SU-DHL-6 (cell line): ENCODE results near the gene CUEDC1.

Experiments used
- H2AFZ ChIP-seq: fragments of 200-600 bp; sonication (generic); 2 replicates; pipeline ENCODE4 v1.6.1; 2014; ENCODE audit warnings: low read depth, mild to moderate bottlenecking, moderate library complexity, mixed read lengths, antibody characterized with exemption, low read length; ENCODE audit not compliant: severe bottlenecking
- H3F3A ChIP-seq: fragments of 200-600 bp; shearing (Covaris generic); 2 replicates; pipeline ENCODE4 v1.6.0; 2016; ENCODE audit warnings: antibody characterized with exemption, mild to moderate bottlenecking; ENCODE audit not compliant: insufficient read depth
- H3K27ac ChIP-seq: fragments of 200-600 bp; sonication (generic); 2 replicates; pipeline ENCODE4 v1.5.1; 2016; ENCODE audit warnings: low read depth, mild to moderate bottlenecking, low read length, moderate library complexity, mixed read lengths
- H3K27me3 ChIP-seq: fragments of 200-600 bp; sonication (generic), shearing (Covaris generic); 2 replicates; pipeline ENCODE4 v1.6.0; 2014; ENCODE audit warnings: mild to moderate bottlenecking, low read length
- H3K36me3 ChIP-seq: fragments of 200-600 bp; sonication (generic); 2 replicates; pipeline ENCODE4 v1.6.1; 2014; ENCODE audit warnings: mild to moderate bottlenecking, low read length, mixed read lengths
- H3K4me2 ChIP-seq: fragments of 300-600, 200-600 bp; shearing (Covaris generic), sonication (generic); 2 replicates; pipeline ENCODE4 v1.6.0; 2014; ENCODE audit warnings: low read length, low read depth, mild to moderate bottlenecking; ENCODE audit not compliant: poor library complexity, severe bottlenecking
- H3K4me3 ChIP-seq: fragments of 200-600 bp; sonication (generic); 2 replicates; pipeline ENCODE4 v1.5.1; 2014; ENCODE audit warnings: antibody characterized with exemption, low read length, mild to moderate bottlenecking, mixed read lengths; ENCODE audit not compliant: insufficient read depth, poor library complexity, severe bottlenecking
- H3K79me2 ChIP-seq: fragments of 200-600 bp; sonication (generic); 2 replicates; pipeline ENCODE4 v1.6.1; 2014; ENCODE audit warnings: mild to moderate bottlenecking, low read length, moderate library complexity; ENCODE audit not compliant: insufficient read depth
- H3K9ac ChIP-seq: fragments of 200-600 bp; sonication (generic); 2 replicates; pipeline ENCODE4 v1.7.0; 2014; ENCODE audit warnings: mild to moderate bottlenecking, low read length
- H3K9me2 ChIP-seq: fragments of 200-600 bp; sonication (generic); replicated peaks from 2 replicates; pipeline ENCODE4 v1.6.1; 2014; ENCODE audit warnings: low read length; ENCODE audit not compliant: insufficient read depth
- H3K9me3 ChIP-seq: fragments of 200-600 bp; sonication (generic); 2 replicates; pipeline ENCODE4 v1.6.1; 2014; ENCODE audit warnings: low read length, mixed read lengths; ENCODE audit not compliant: insufficient read depth
- H4K20me1 ChIP-seq: fragments of 200-600 bp; sonication (generic); 2 replicates; pipeline ENCODE4 v1.6.1; 2014; ENCODE audit warnings: low read depth, mild to moderate bottlenecking, antibody characterized with exemption, low read length, moderate library complexity, mixed read lengths
- CTCF ChIP-seq: fragments of 200-600 bp; sonication (generic); IDR thresholded peaks from one replicate; pipeline ENCODE4 v1.5.1; 2017; ENCODE audit warnings: antibody characterized with exemption, mild to moderate bottlenecking, low read length, moderate library complexity; ENCODE audit not compliant: insufficient read depth, poor library complexity, severe bottlenecking
- EZH2phosphoT487 ChIP-seq: fragments of 200-600 bp; sonication (generic), shearing (Covaris generic); conservative IDR thresholded peaks from 2 replicates; pipeline ENCODE4 v1.6.1; 2018; ENCODE audit warnings: mild to moderate bottlenecking, antibody characterized with exemption, low read length, moderate library complexity, mixed read lengths

Gene CUEDC1

GRCh38 chr17:57869617-57870282 is 85.5 kb downstream of the CUEDC1 start:
- H3K4me3 ChIP-seq: no peak overlapping the region
- H3K9me3 ChIP-seq: no peaks in the 10 kb centered on the region
- H3K4me2 ChIP-seq: no peak overlapping the region
- H2AFZ ChIP-seq: no peak overlapping the region
- H4K20me1 ChIP-seq: no peaks in the 10 kb centered on the region
- H3K36me3 ChIP-seq: no peaks in the 10 kb centered on the region
- H3F3A ChIP-seq: no peaks in the 10 kb centered on the region
- no peaks in the 10 kb centered on the region for H3K27me3 ChIP-seq
- no peak overlapping the region for H3K27ac ChIP-seq
- H3K9me2 ChIP-seq: no peaks in the 10 kb centered on the region
- TF ChIP-seq CTCF (no peak), EZH2phosphoT487 (no peak)
- no peaks in the 10 kb centered on the region for H3K79me2 ChIP-seq
- H3K9ac ChIP-seq: no peak overlapping the region

- Histone ChIP-seq H2AFZ (no peak overlapping the region), H3K79me2 (no peaks in the 10 kb centered on the region), H3K4me3 (no peak overlapping the region), H3K27me3 (no peaks in the 10 kb centered on the region), H3K27ac (no peak overlapping the region), H3F3A (no peaks in the 10 kb centered on the region), H3K4me2 (no peak overlapping the region), H4K20me1 (no peaks in the 10 kb centered on the region), H3K36me3 (no peaks in the 10 kb centered on the region), H3K9ac (no peak overlapping the region), H3K9me3 (no peaks in the 10 kb centered on the region), H3K9me2 (no peaks in the 10 kb centered on the region)
- TF ChIP-seq CTCF: no peak
- TF ChIP-seq EZH2phosphoT487: no peak
Measured at GRCh38 chr17:57868910-57869616, 86.1 kb downstream of the CUEDC1 start.

GRCh38 chr17:57868007-57868909 is 87.0 kb downstream of the CUEDC1 start:
- no peaks in the 10 kb centered on the region for H3K79me2 ChIP-seq
- H3K9ac ChIP-seq: no peak overlapping the region
- no peak overlapping the region for H3K4me2 ChIP-seq
- H3K27me3 ChIP-seq: no peaks in the 10 kb centered on the region
- no peaks in the 10 kb centered on the region for H3F3A ChIP-seq
- no peak overlapping the region for H2AFZ ChIP-seq
- no peaks in the 10 kb centered on the region for H3K9me2 ChIP-seq
- no peak overlapping the region for H3K27ac ChIP-seq
- TF ChIP-seq CTCF: no peak
- TF ChIP-seq EZH2phosphoT487: no peak
- no peaks in the 10 kb centered on the region for H3K36me3 ChIP-seq
- no peaks in the 10 kb centered on the region for H3K9me3 ChIP-seq
- H4K20me1 ChIP-seq: no peaks in the 10 kb centered on the region
- H3K4me3 ChIP-seq: no peak overlapping the region
